Right lobe of liver (tissue), 6 donors: ENCODE results near the gene RNF150. TPM values are rescaled to one million over a fixed set of nuclear protein-coding genes. Genes with fewer than 3 reads are reported as not detected.
A peak's percentile ranks its signal among the peaks of the same experiment; 100 is the strongest.

Experiments used
- ATAC-seq, 4 donors: fragments of 200-7000 bp; cut with Tn5 transposase; one replicate each; pipeline ENCODE4 v1.9.1; 2020; ENCODE audit warnings: mild to moderate bottlenecking in 4 of 4, moderate library complexity in 4 of 4
- DNase-seq, 3 donors: peaks; one replicate each; pipeline ENCODE4 v3.0.0-alpha.2; 2020
- H3K27ac ChIP-seq, 3 donors: fragments of 200-600 bp; one replicate each; pipeline ENCODE4 v1.8.0; 2022
- H3K27me3 ChIP-seq, 2 donors: fragments of 200-600 bp; one replicate each; pipeline ENCODE4 v1.8.0; 2022
- H3K36me3 ChIP-seq, 4 donors: fragments of 200-600 bp; sonication (generic) in 1 of 4; one replicate each; pipeline versions ENCODE4 v1.5.1 to v1.8.0; 2017 to 2022; ENCODE audit warnings: control low read depth in 1 of 4
- H3K4me1 ChIP-seq, 4 donors: fragments of 200-600 bp; sonication (generic) in 1 of 4; one replicate each; pipeline versions ENCODE4 v1.5.1 to v1.8.0; 2017 to 2022; ENCODE audit warnings: control low read depth in 1 of 4
- H3K4me3 ChIP-seq, 3 donors: fragments of 200-600 bp; one replicate each; pipeline ENCODE4 v1.8.0; 2022
- H3K9me3 ChIP-seq, 4 donors: fragments of 200-600 bp; sonication (generic) in 1 of 4; one replicate each; pipeline versions ENCODE4 v1.5.1 to v1.8.0; 2017 to 2022; ENCODE audit warnings: control low read depth in 1 of 4
- POLR2A ChIP-seq: fragments of 450-650 bp; IDR thresholded peaks from one replicate; pipeline ENCODE4 v1.6.1; 2017; ENCODE audit warnings: antibody characterized with exemption, mild to moderate bottlenecking
- WGBS: methylation state at CpG from one replicate; pipeline ENCODE4 v1.1.6; 2018; ENCODE audit warnings: low coverage, low lambda C conversion rate; ENCODE audit not compliant: insufficient coverage; ENCODE audit errors: missing lambda C conversion rate; 5-methylcytosine and 5-hydroxymethylcytosine counted together
- intact Hi-C, 2 donors: fragments of 100-400 bp; cut with DNase I; formaldehyde crosslinking; loops; one replicate each; pipeline versions ENCODE4 v1.11.2 to v1.14.1; 2022
- total RNA-seq, 6 experiments: library from RNA; depleted of rRNA in 2 of 6; stranded (reverse); fragments of >200 nt in 2 of 6; fragmentation: NEBNext Ultra II Directional in 3 of 6; extraction: Animal tissue kit (Norgen Biotek cat#: 25700) in 3 of 6; gene quantifications; one replicate each; pipeline versions ENCODE4 v1.1.0 to v1.2.4, GENCODE V29; 2016 to 2023
- TF ChIP-seq, protein P1 (sequence below), 4 donors: fragments of 200-600 bp in 3 of 4; fragments of 450-650 bp in 1 of 4; IDR thresholded peaks; one replicate each; pipeline versions ENCODE4 v1.5.1 to v1.8.0; 2016 to 2022; ENCODE audit warnings: antibody characterized with exemption in 4 of 4, mild to moderate bottlenecking in 2 of 4
- donor health status: DM: no; HTN: yes; CAD: no.
- donor health status: DM: no; HTN: no; CAD: no.
- donor health status: DM: no; HTN: no; CAD: no.
- donor health status: DM: no; HTN: yes; CAD: no.
- donor health status: DM: no; HTN: yes; CAD: no.

RNF150 gene
- total RNA-seq, 6 experiments from 2014 or later: 1.2 to 1.8 (median 1.5) TPM

DNA sequence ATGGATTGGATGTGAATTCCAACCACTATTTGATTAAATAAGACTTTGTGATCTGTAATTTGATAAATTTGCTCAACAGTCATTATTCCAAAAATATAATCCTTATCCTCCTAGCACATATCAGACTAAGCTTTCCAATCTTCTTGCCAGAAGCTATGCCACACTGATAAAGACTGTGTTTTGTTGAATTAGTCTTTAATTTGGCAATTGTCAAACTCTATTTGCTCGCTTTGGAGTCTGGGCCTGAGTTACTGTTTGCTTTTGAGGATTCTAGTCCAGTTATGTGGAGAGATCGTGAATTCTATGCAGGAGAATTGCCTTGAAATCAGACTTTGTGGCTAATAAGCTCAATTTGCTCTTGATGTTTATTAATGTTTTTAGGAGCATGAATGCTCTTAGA, 10.9 kb upstream of the RNF150 start:
- WGBS: 47% methylated on average over 2 of the region's 2 CpGs
- TF ChIP-seq, protein P1, sequence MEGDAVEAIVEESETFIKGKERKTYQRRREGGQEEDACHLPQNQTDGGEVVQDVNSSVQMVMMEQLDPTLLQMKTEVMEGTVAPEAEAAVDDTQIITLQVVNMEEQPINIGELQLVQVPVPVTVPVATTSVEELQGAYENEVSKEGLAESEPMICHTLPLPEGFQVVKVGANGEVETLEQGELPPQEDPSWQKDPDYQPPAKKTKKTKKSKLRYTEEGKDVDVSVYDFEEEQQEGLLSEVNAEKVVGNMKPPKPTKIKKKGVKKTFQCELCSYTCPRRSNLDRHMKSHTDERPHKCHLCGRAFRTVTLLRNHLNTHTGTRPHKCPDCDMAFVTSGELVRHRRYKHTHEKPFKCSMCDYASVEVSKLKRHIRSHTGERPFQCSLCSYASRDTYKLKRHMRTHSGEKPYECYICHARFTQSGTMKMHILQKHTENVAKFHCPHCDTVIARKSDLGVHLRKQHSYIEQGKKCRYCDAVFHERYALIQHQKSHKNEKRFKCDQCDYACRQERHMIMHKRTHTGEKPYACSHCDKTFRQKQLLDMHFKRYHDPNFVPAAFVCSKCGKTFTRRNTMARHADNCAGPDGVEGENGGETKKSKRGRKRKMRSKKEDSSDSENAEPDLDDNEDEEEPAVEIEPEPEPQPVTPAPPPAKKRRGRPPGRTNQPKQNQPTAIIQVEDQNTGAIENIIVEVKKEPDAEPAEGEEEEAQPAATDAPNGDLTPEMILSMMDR (IDR thresholded peaks at IDR 0.05): no peak
- TF ChIP-seq POLR2A: no peak

DNA sequence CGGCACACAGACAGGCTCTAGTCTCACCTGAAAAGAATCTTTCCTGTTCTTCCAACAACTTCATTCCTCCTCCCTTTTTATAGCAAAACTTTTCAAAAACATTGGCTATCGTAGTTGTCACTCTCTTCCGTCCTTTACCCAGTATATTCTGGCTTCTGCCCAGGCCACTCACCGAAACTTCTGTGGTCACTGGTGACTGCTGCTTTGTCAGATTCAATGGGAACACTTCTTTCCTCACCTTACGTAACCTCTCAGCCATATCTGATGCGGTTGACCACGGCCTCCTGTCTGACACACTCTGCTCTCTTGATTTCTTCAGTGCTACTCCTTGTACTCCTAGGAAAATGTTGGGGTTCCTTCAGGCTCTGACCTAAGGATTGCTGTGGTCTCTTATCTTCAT, 9.2 kb upstream of the RNF150 start:
- Histone ChIP-seq H3K9me3 (no peaks in the 10 kb centered on the region), H3K4me1 (no peaks in the 10 kb centered on the region), H3K27me3 (no peaks in the 10 kb centered on the region), H3K36me3 (no peaks in the 10 kb centered on the region), H3K4me3 (no peak overlapping the region), H3K27ac (no peak overlapping the region)
- DNase-seq (no peak), ATAC-seq (no peak)
- WGBS: 55% methylated on average over 7 of the region's 7 CpGs
- intact Hi-C loops: no loop called here
- TF ChIP-seq, protein P1 (IDR thresholded peaks at IDR 0.05): no peak
- TF ChIP-seq POLR2A: no peak

More for the DNA sequence above, 10.9 kb upstream of the RNF150 start:
- Histone ChIP-seq H3K27ac (no peak overlapping the region), H3K27me3 (no peaks in the 10 kb centered on the region), H3K4me3 (no peak overlapping the region), H3K36me3 (no peaks in the 10 kb centered on the region), H3K4me1 (no peaks in the 10 kb centered on the region), H3K9me3 (no peaks in the 10 kb centered on the region)
- intact Hi-C loops: no loop called here
- DNase-seq: no peak
- peak in 2 of 4 donors; percentile 28 to 69 for ATAC-seq

DNA sequence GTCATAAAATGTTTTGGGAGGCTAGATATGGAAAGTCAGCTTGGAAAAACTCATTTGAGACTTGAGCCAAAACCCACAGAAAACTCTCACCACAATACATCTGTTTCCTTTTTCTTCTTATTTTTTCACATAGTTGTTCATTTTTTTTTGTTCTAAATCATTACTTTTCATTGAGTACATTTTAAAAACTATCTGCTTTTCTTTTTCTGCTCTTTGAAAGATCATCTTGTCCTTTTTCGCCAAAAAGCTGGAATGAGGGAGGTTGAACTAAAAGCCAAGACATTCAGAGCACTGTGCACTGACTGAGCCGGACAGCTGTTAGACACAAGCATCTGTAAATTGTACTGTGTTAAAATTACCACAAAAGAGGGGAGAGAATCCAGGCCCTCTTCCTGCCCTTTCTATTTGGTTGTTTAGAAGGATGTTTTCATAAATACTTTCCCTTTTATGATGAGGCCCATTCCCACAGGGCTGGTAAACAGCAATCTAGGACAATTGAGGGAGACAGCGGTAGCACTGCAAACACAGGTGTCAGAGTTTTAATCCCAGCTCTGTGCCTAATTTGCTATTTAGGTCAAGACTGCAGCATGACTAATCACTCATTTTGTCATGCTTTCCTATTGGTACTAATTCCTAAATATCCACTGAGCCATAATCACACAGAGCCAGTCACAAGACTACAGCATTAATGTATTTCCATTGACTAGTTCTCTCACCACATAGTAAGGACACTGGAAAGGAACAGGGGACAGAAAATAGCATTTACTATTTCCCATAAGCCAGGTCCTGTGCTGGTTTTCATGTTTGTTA, 7.3 kb upstream of the RNF150 start:
- no peak for DNase-seq
- Histone ChIP-seq H3K27ac (no peak overlapping the region), H3K4me3 (no peak overlapping the region), H3K27me3 (peaks cover 0 to 4% of the 10 kb centered on the region in 2 donors), H3K36me3 (no peaks in the 10 kb centered on the region), H3K9me3 (no peaks in the 10 kb centered on the region), H3K4me1 (no peaks in the 10 kb centered on the region)
- intact Hi-C loops: no loop called here
- no peak for ATAC-seq
- 70% methylated on average over 3 of the region's 3 CpGs for WGBS
- no peak for TF ChIP-seq POLR2A
- TF ChIP-seq, protein P1 (IDR thresholded peaks at IDR 0.05): no peak

DNA sequence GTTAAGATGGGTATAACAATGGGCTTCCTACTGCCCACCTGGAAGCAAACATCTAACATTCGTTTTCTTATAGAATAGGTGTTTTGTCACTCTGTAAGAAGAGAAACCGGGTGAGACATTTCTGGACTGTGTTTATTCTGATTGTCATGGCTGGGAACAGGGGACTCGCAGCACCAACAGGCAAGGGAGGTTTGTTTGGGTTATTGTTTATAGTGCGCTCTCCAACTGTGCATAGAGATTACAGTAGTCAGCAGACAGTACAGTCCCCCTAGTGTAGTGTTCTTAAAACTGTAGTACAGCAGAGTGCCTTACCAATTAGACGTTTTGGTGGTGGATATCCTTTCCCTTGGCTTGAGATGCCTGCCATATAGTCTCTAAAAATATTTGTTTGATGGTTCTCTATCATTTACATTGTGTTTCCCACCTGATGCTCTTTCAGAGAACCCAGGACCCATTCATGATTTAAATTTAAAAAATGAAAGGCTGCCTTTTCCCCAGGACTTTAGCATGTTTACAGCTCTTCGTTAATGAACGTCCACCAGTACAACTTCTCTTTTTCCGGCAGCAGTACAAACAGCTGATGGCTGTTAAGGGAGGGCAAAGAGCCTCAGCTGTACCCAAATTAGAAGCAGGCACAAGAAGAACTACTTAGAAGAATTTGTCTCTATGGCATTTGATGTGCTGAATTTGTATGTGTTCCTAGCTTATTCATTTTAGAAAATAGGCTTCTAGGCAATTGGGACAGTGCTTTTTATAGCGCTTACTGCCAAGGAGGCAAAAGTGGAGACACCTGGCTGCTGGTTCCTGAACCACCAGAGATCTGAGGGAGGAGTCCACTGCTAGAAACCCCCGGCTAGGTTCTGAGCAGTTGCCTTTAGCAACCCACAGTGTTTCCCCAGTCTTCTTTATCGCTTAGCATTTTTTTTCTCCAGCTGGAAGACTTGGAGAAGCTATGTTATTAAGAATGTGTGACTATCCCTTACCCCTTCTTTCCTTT, 1.0 kb upstream of the RNF150 start:
- no peak overlapping the region for H3K4me3 ChIP-seq
- no peak for DNase-seq
- TF ChIP-seq POLR2A: no peak
- intact Hi-C loops: loop anchor here (5.0 to 10.0 kb wide), 2 partner anchors 272 to 279 kb away; no protein-coding TSS in a partner anchor
- H3K27ac ChIP-seq: no peak overlapping the region
- 36% methylated on average over 10 of the region's 11 CpGs for WGBS
- H3K9me3 ChIP-seq: no peaks in the 10 kb centered on the region
- ATAC-seq: no peak
- no peaks in the 10 kb centered on the region for H3K36me3 ChIP-seq
- H3K27me3 ChIP-seq: peaks cover 0 to 9% of the 10 kb centered on the region in 2 donors
- peaks cover 0 to 4% (median 0%) of the 10 kb centered on the region in 4 donors for H3K4me1 ChIP-seq
